Smooth muscle cell (in vitro differentiated cells): ENCODE measurements around the gene SPIRE1. TPM values are rescaled to one million over a fixed set of nuclear protein-coding genes. Genes with fewer than 3 reads are reported as not detected.

ENCODE experiments used
- DNase-seq: peaks from one replicate; lab custom pipeline; 2025; ENCODE audit not compliant: unreplicated experiment; lab: John Stamatoyannopoulos, UW
- H2AFZ ChIP-seq: fragments of 200-600 bp; sonication (generic); 2 replicates; pipeline ENCODE4 v1.6.0; 2016; ENCODE audit warnings: antibody characterized with exemption, low read depth, mild to moderate bottlenecking
- H3F3A ChIP-seq: fragments of 200-600 bp; sonication (generic); 2 replicates; pipeline ENCODE4 v1.6.0; 2017; ENCODE audit warnings: antibody characterized with exemption, low read depth
- H3K27ac ChIP-seq: fragments of 200-600 bp; sonication (generic); 2 replicates; pipeline ENCODE4 v1.5.1; 2016; ENCODE audit warnings: low read depth, mild to moderate bottlenecking
- H3K27me3 ChIP-seq: fragments of 200-600 bp; sonication (generic); 2 replicates; pipeline ENCODE4 v1.6.1; 2016; ENCODE audit warnings: low read depth, mild to moderate bottlenecking
- H3K36me3 ChIP-seq: fragments of 200-600 bp; sonication (generic); 2 replicates; pipeline ENCODE4 v1.5.1; 2016; ENCODE audit warnings: low read depth
- H3K4me1 ChIP-seq: fragments of 200-600 bp; sonication (generic); 2 replicates; pipeline ENCODE4 v1.5.1; 2016; ENCODE audit warnings: low read depth
- H3K4me2 ChIP-seq: fragments of 200-600 bp; sonication (generic); 2 replicates; pipeline ENCODE4 v1.6.0; 2016; ENCODE audit warnings: mild to moderate bottlenecking
- H3K4me3 ChIP-seq: fragments of 200-600 bp; sonication (generic); 2 replicates; pipeline ENCODE4 v1.5.1; 2016; ENCODE audit warnings: mild to moderate bottlenecking
- H3K79me2 ChIP-seq: fragments of 200-600 bp; sonication (generic); 2 replicates; pipeline ENCODE4 v1.6.0; 2016; ENCODE audit warnings: low read depth, mild to moderate bottlenecking
- H3K9ac ChIP-seq: fragments of 200-600 bp; sonication (generic); 2 replicates; pipeline ENCODE4 v1.6.0; 2016; ENCODE audit warnings: low read depth
- H3K9me3 ChIP-seq: fragments of 200-600 bp; sonication (generic); replicated peaks from 2 replicates; pipeline ENCODE4 v1.5.1; 2016; ENCODE audit warnings: low read depth
- H4K20me1 ChIP-seq: fragments of 200-600 bp; sonication (generic); 2 replicates; pipeline ENCODE4 v1.6.0; 2016; ENCODE audit warnings: low read depth
- CTCF ChIP-seq: fragments of 200-600 bp; sonication (generic); IDR thresholded peaks from 2 replicates; pipeline ENCODE4 v1.5.1; 2017; ENCODE audit warnings: borderline replicate concordance, mild to moderate bottlenecking, antibody characterized with exemption; ENCODE audit not compliant: insufficient read depth, poor library complexity, severe bottlenecking
- whole genome bisulfite sequencing: methylation state at CpG from one replicate; pipeline ENCODE4 v1.1.7; 2016; ENCODE audit warnings: low lambda C conversion rate; 5-methylcytosine and 5-hydroxymethylcytosine counted together
- polyA plus RNA-seq: library from polyadenylated mRNA; unstranded; fragments of >200 nt; fragmentation: Nextera tagmentation; extraction: Ambion mirVana; gene quantifications from 2 replicates; pipeline ENCODE4 v1.2.1, GENCODE V29; 2016
- total RNA-seq: library from RNA; depleted of rRNA; stranded (reverse); fragments of >200 nt; gene quantifications from 2 replicates; pipeline ENCODE4 v1.2.3, GENCODE V29; 2014

The SPIRE1 gene
- total and polyA plus RNA-seq, 2 experiments from 2014 or later, result 12.6 to 18.1 TPM

GRCh38 chr18:12516049-12516630 lies 141.8 kb downstream of the SPIRE1 start:
- peaks cover 7% of the 10 kb centered on the region for H3K4me1 ChIP-seq
- H4K20me1 ChIP-seq, result peaks cover 58% of the 10 kb centered on the region
- H3K9ac ChIP-seq, result no peak overlapping the region
- H3K79me2 ChIP-seq, result peaks cover 28% of the 10 kb centered on the region
- 54% methylated on average over 4 of the region's 4 CpGs for WGBS
- DNase-seq, result no peak
- no peak for TF ChIP-seq CTCF
- no peaks in the 10 kb centered on the region for H3K27me3 ChIP-seq
- H3K27ac ChIP-seq, result no peak overlapping the region
- no peak overlapping the region for H3K4me3 ChIP-seq
- H3F3A ChIP-seq, result no peaks in the 10 kb centered on the region
- no peak overlapping the region for H3K4me2 ChIP-seq
- H3K9me3 ChIP-seq, result no peaks in the 10 kb centered on the region
- H2AFZ ChIP-seq, result no peak overlapping the region
- H3K36me3 ChIP-seq, result no peaks in the 10 kb centered on the region

- Histone ChIP-seq H3K9me3 (no peaks in the 10 kb centered on the region), H3K27me3 (no peaks in the 10 kb centered on the region), H3K4me1 (peaks cover 6% of the 10 kb centered on the region), H3K4me2 (no peak overlapping the region), H3F3A (no peaks in the 10 kb centered on the region), H3K79me2 (peaks cover 27% of the 10 kb centered on the region), H2AFZ (no peak overlapping the region), H3K27ac (no peak overlapping the region), H3K4me3 (no peak overlapping the region), H3K9ac (no peak overlapping the region), H3K36me3 (no peaks in the 10 kb centered on the region), H4K20me1 (peaks cover 52% of the 10 kb centered on the region)
- 90% methylated on average over 2 of the region's 2 CpGs for WGBS
- TF ChIP-seq CTCF, result no peak
- DNase-seq, result no peak
Measured at GRCh38 chr18:12515550-12515949, 142.4 kb downstream of the SPIRE1 start.

- H3K9ac ChIP-seq, result no peak overlapping the region
- H2AFZ ChIP-seq, result no peak overlapping the region
- no peak overlapping the region for H3K4me2 ChIP-seq
- no peak overlapping the region for H3K27ac ChIP-seq
- H4K20me1 ChIP-seq, result no peaks in the 10 kb centered on the region
- no peaks in the 10 kb centered on the region for H3F3A ChIP-seq
- no peaks in the 10 kb centered on the region for H3K27me3 ChIP-seq
- no peaks in the 10 kb centered on the region for H3K9me3 ChIP-seq
- whole genome bisulfite sequencing, result 86% methylated on average over 5 of the region's 5 CpGs
- no peak for DNase-seq
- H3K4me1 ChIP-seq, result no peaks in the 10 kb centered on the region
- TF ChIP-seq CTCF, result no peak
- H3K79me2 ChIP-seq, result peaks cover 3% of the 10 kb centered on the region
- H3K36me3 ChIP-seq, result peaks cover 9% of the 10 kb centered on the region
- H3K4me3 ChIP-seq, result no peak overlapping the region
Measured at GRCh38 chr18:12507007-12507406, 150.9 kb downstream of the SPIRE1 start.

GRCh38 chr18:12500986-12501385 lies 156.9 kb downstream of the SPIRE1 start:
- H3K9me3 ChIP-seq, result no peaks in the 10 kb centered on the region
- DNase-seq, result no peak
- H3K9ac ChIP-seq, result no peak overlapping the region
- H3K36me3 ChIP-seq, result peaks cover 9% of the 10 kb centered on the region
- H3K27me3 ChIP-seq, result no peaks in the 10 kb centered on the region
- TF ChIP-seq CTCF, result no peak
- H3K4me3 ChIP-seq, result no peak overlapping the region
- 96% methylated on average over 6 of the region's 6 CpGs for WGBS
- H3K4me1 ChIP-seq, result no peaks in the 10 kb centered on the region
- H3K79me2 ChIP-seq, result peaks cover 3% of the 10 kb centered on the region
- no peaks in the 10 kb centered on the region for H4K20me1 ChIP-seq
- no peak overlapping the region for H2AFZ ChIP-seq
- H3K4me2 ChIP-seq, result no peak overlapping the region
- H3F3A ChIP-seq, result no peaks in the 10 kb centered on the region
- H3K27ac ChIP-seq, result no peak overlapping the region
